ENCODE measurements around the gene IFT80. TPM values are rescaled to one million over a fixed set of nuclear protein-coding genes. Genes with fewer than 3 reads are reported as not detected.
"Not testable (repeated sequence)": the region's sequence is repeated elsewhere in the genome, so short reads cannot be mapped to it uniquely, and the experiment has no call there.

IFT80 gene
- total RNA-seq, 4 donors from 2014 or later, result 43.8 to 111 (median 51.0) TPM

- H3K4me1 ChIP-seq, result peaks cover 3 to 9% of the 10 kb centered on the region in 2 donors
- intact Hi-C loops (cut with DNase I), result no loop called here
- H3K36me3 ChIP-seq, result peaks cover 0 to 4% of the 10 kb centered on the region in 2 donors
- DNase-seq, result no peak
- H3K27me3 ChIP-seq, result no peaks in the 10 kb centered on the region
- no peak overlapping the region for H3K4me3 ChIP-seq (replicated peaks in 1 of 3)
- no peak overlapping the region for H3K27ac ChIP-seq
- 79 to 97% methylated on average over 1 of the region's 1 CpG for WGBS, 2 donors
- H3K9me3 ChIP-seq, result no peaks in the 10 kb centered on the region
- TF ChIP-seq CTCF (IDR thresholded peaks at IDR 0.05), result no peak
- no peak for TF ChIP-seq POLR2A (IDR thresholded peaks at IDR 0.05)
These were observed 29.2 kb downstream of the IFT80 start for GRCh38 chr3:160369784-160370183.

- peaks cover 3 to 9% of the 10 kb centered on the region in 2 donors for H3K4me1 ChIP-seq
- no peaks in the 10 kb centered on the region for H3K9me3 ChIP-seq
- peaks cover 0 to under 1% of the 10 kb centered on the region in 2 donors for H3K36me3 ChIP-seq
- intact Hi-C loops (cut with DNase I), result no loop called here
- WGBS, 2 donors, result 85 to 90% methylated on average over 2 of the region's 2 CpGs
- H3K4me3 ChIP-seq (replicated peaks in 1 of 3), result no peak overlapping the region
- DNase-seq, result no peak
- no peak overlapping the region for H3K27ac ChIP-seq
- TF ChIP-seq CTCF (IDR thresholded peaks at IDR 0.05) (no peak), POLR2A (IDR thresholded peaks at IDR 0.05) (no peak)
- no peaks in the 10 kb centered on the region for H3K27me3 ChIP-seq
These were observed 30.2 kb downstream of the IFT80 start for GRCh38 chr3:160368804-160369203.

GRCh38 chr3:160365869-160366522 is 33.0 kb downstream of the IFT80 start:
- Histone ChIP-seq H3K27me3 (no peaks in the 10 kb centered on the region), H3K36me3 (no peaks in the 10 kb centered on the region), H3K4me1 (peaks cover 0 to 5% of the 10 kb centered on the region in 2 donors), H3K27ac (no peak overlapping the region), H3K4me3 (replicated peaks in 1 of 3) (no peak overlapping the region), H3K9me3 (no peaks in the 10 kb centered on the region)
- no peak for DNase-seq
- intact Hi-C loops (cut with DNase I), result no loop called here
- WGBS, 2 donors, result 97 to 98% methylated on average over 1 of the region's 1 CpG
- TF ChIP-seq CTCF (IDR thresholded peaks at IDR 0.05) (no peak), POLR2A (IDR thresholded peaks at IDR 0.05) (no peak)

- H3K27me3 ChIP-seq; H3K4me3 ChIP-seq (replicated peaks in 1 of 3); DNase-seq; H3K36me3 ChIP-seq; H3K9me3 ChIP-seq; intact Hi-C loops (cut with DNase I); H3K27ac ChIP-seq; H3K4me1 ChIP-seq: not testable (repeated sequence)
- 74 to 80% methylated on average over 2 of the region's 2 CpGs for WGBS, 2 donors
These were observed 36.1 kb downstream of the IFT80 start for GRCh38 chr3:160362896-160363295.

DNA sequence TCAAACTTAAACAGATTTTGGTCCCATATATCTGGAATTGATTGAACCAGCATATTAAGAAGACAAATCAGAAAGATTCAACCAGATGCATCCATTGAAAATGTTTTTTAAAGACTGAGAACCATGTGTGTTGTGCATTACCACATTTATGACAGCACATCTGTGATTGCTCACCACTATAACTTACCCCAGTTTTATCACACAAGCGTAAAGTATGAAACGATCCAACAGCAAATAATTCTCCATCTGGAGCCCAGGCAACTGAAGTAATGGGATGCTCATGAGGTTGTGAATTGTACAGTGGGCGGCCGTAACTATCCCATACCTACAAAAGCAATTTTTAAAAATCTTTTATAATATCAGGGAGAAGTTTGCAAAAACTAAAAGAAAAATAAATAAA is 43.2 kb downstream of the IFT80 start:
- intact Hi-C loops (cut with DNase I), result no loop called here
- H3K9me3 ChIP-seq, result no peaks in the 10 kb centered on the region

More for the DNA sequence above, 43.2 kb downstream of the IFT80 start:
- TF ChIP-seq CTCF (IDR thresholded peaks at IDR 0.05) (no peak), POLR2A (IDR thresholded peaks at IDR 0.05) (no peak)
- Histone ChIP-seq H3K4me1 (no peaks in the 10 kb centered on the region), H3K4me3 (replicated peaks in 1 of 3) (no peak overlapping the region), H3K27me3 (no peaks in the 10 kb centered on the region), H3K36me3 (peaks cover 0 to 16% of the 10 kb centered on the region in 2 donors), H3K27ac (no peak overlapping the region)
- no peak for DNase-seq
- WGBS, 2 donors, result 93 to 98% methylated on average over 4 of the region's 4 CpGs

All from thyroid gland (tissue), 4 donors.